AG09309 (cell line): Measurements from ENCODE around the gene VN1R5.

Source experiments
- DNase-seq: peaks from one replicate; pipeline ENCODE4 v3.0.0-alpha.2; 2010; ENCODE audit warnings: low read depth
- H3K4me3 ChIP-seq: 2 replicates; pipeline ENCODE4 v1.5.1; 2011; ENCODE audit warnings: mild to moderate bottlenecking, low read depth, low read length, moderate library complexity; ENCODE audit not compliant: control insufficient read depth
- TF ChIP-seq, protein P1 (sequence below): IDR thresholded peaks from 2 replicates; pipeline ENCODE4 v1.5.1; 2011; ENCODE audit warnings: mild to moderate bottlenecking, low read depth, low read length, inconsistent platforms; ENCODE audit not compliant: insufficient read depth, control insufficient read depth; ENCODE audit errors: missing control alignments

VN1R5 gene

GRCh38 chr1:247243524-247244137, 12.2 kb upstream of the VN1R5 start:
- TF ChIP-seq, protein P1, sequence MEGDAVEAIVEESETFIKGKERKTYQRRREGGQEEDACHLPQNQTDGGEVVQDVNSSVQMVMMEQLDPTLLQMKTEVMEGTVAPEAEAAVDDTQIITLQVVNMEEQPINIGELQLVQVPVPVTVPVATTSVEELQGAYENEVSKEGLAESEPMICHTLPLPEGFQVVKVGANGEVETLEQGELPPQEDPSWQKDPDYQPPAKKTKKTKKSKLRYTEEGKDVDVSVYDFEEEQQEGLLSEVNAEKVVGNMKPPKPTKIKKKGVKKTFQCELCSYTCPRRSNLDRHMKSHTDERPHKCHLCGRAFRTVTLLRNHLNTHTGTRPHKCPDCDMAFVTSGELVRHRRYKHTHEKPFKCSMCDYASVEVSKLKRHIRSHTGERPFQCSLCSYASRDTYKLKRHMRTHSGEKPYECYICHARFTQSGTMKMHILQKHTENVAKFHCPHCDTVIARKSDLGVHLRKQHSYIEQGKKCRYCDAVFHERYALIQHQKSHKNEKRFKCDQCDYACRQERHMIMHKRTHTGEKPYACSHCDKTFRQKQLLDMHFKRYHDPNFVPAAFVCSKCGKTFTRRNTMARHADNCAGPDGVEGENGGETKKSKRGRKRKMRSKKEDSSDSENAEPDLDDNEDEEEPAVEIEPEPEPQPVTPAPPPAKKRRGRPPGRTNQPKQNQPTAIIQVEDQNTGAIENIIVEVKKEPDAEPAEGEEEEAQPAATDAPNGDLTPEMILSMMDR = no peak
- DNase-seq = no peak
- no peak overlapping the region for H3K4me3 ChIP-seq

DNA sequence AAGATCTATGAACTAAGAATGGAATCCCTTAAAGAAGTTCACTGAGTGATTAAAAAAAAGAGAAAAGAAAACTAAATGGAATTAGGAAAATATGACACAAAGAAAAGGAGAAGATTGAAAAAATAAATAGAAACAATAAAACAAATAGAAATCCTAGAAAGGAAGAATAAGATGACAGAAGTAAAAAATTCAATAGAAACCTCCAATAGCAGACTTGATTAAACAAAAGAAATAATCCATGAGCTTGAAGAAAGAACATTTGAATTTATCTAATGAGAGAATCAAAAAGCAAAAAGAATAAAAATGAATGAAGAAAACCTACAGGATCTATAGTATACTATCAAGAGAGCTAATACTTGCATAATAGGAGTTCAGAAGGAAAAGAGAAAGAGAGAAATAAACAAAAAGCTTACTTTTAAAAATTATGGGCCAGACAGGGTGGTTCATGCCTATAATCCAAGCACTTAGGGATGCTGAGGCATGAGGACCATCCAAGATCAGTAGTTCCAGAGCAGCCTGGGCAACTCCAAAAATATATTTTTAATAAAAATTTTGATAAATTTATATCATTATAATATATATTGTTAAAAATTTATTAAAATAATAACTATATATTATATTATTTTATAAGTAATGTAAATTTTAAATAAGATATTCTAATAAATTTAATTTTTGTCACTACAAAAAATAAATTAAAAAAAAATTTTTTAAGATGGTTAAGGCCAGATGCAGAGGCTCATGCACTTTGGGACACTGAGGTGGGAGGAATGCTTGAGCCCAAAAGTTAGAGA, 9.4 kb upstream of the VN1R5 start:
- no peak for DNase-seq
- no peak overlapping the region for H3K4me3 ChIP-seq
- TF ChIP-seq, protein P1 = no peak

- no peak overlapping the region for H3K4me3 ChIP-seq
- DNase-seq = no peak
- TF ChIP-seq, protein P1 = no peak
Observed at GRCh38 chr1:247247568-247247967, 8.3 kb upstream of the VN1R5 start.

DNA sequence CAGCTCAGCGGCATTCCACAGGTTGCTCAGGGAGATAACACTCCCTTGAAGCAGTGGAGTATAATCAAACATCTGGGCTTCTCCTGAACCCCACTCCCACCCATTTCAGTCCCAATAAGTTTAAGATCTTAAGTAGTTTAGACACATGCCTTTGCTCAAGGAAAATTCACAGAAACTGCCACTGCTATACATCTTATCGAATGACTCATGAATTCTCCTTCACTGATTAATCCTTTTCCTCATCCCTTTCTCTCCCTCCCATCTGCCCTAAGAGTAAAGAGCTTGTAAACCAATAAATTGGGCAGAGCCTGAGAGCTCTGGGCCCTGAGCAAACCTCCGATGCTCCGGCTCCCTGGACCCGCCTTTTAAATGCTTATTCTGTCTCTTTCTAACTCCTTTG, 10.2 kb downstream of the VN1R5 start:
- DNase-seq = no peak
- H3K4me3 ChIP-seq = no peak overlapping the region
- TF ChIP-seq, protein P1 = no peak

DNA sequence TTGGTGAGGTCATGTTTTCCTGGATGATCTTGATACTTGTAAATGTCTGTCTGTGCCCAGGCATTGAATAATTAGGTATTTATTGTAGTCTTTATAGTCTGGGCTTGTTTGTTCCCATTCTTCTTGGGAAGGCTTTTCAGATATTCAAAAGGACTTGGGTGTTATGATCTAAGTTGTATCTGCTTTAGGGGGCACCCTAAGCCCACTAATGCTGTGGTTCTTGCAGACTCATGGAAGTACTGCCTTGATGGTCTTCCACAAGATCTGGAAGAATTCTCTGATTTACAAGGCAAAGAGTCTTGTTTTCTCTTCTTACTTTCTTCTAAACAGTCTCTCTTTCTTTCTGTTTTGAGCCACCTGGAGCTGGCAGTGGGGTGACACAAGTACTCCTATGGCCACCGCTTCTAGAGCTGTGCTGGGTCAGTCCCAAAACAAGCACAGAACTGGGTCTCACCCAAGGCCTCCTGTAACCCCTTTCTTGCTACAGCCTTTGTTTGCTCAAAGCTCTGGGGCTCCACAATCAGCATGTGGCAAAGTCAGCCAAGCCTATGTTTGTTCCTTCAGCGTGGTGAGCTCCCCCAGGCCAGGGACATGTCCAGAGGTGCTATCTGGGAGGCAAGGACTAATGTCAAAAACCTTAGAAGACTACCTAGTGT, 12.6 kb downstream of the VN1R5 start:
- no peak overlapping the region for H3K4me3 ChIP-seq
- no peak for DNase-seq
- TF ChIP-seq, protein P1 = no peak

DNA sequence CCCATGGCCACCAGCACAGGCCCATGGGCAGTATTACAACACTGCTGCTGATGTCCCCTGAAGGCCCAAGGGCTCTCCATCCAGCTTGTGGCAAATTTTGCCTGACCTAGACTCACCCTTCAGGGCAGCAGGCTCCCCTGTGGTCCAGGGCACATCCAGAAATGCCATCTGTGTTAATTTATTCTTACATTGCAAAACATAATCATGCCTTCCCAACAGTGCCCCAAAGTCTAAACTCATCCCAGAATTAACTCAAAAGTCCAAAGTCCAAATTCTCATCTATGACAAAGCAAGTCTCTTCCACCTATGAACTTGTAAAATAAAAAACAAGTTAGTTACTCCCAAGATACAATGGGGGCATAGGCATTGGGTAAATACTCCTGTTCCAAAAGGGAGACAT, 13.3 kb downstream of the VN1R5 start:
- no peak overlapping the region for H3K4me3 ChIP-seq
- TF ChIP-seq, protein P1 = no peak
- DNase-seq = no peak
